Activated T-helper 1 cell treated with anti-CD3 and anti-CD28 coated beads, Interleukin-12 subunit alpha, Interleukin-12 subunit beta, Interleukin-2, Interleukin-4 antibody, amounts not matched to agents 30 ng/mL and 10 ng/mL and 1 ng/mL, durations not matched to agents 14 hours and 24 hours and 36 hours (primary cell): ENCODE measurements around the gene AKT3. TPM values are rescaled to one million over a fixed set of nuclear protein-coding genes. Genes with fewer than 3 reads are reported as not detected.
"Not testable (repeated sequence)": the region's sequence is repeated elsewhere in the genome, so short reads cannot be mapped to it uniquely, and the experiment has no call there.

ENCODE experiments used
- DNase-seq: peaks from one replicate; pipeline ENCODE4 v3.0.0; 2021; ENCODE audit warnings: low spot score
- H3K27ac Mint-ChIP-seq: one replicate; pipeline ENCODE4 v1.8.0; 2021; ENCODE audit warnings: mild to moderate bottlenecking, mixed read lengths
- H3K27me3 Mint-ChIP-seq: one replicate; pipeline ENCODE4 v1.8.0; 2022; ENCODE audit warnings: mild to moderate bottlenecking, moderate library complexity, mixed read lengths; ENCODE audit not compliant: insufficient read depth
- H3K36me3 Mint-ChIP-seq: one replicate; pipeline ENCODE4 v1.8.0; 2021; ENCODE audit warnings: low read depth, mixed read lengths
- H3K4me1 Mint-ChIP-seq: one replicate; pipeline ENCODE4 v1.8.0; 2021; ENCODE audit warnings: low read depth, mixed read lengths
- H3K4me3 Mint-ChIP-seq: one replicate; pipeline ENCODE4 v1.8.0; 2021; ENCODE audit warnings: mild to moderate bottlenecking, moderate library complexity, mixed read lengths
- H3K9me3 Mint-ChIP-seq: one replicate; pipeline ENCODE4 v1.8.0; 2021; ENCODE audit warnings: mixed read lengths
- intact Hi-C: fragments of 100-400 bp; cut with micrococcal nuclease; formaldehyde crosslinking; loops from one replicate; pipeline ENCODE4 v1.15.1; 2024
- total RNA-seq: library from RNA; stranded (reverse); gene quantifications from 2 replicates; pipeline ENCODE4 v1.2.3, GENCODE V29; 2022

The AKT3 gene
- total RNA-seq, 1 donor from 2014 or later, result 40.1 TPM

GRCh38 chr1:243594455-243594854 is 255.6 kb downstream of the AKT3 start:
- no peak overlapping the region for H3K27ac Mint-ChIP-seq
- peaks cover 8% of the 10 kb centered on the region for H3K9me3 Mint-ChIP-seq
- intact Hi-C loops, result loop anchor here (10.0 kb wide), 1 partner anchor 1060 kb away; the partner anchor contains the start of gene DESI2
- no peaks in the 10 kb centered on the region for H3K27me3 Mint-ChIP-seq
- H3K4me1 Mint-ChIP-seq, result peaks cover 39% of the 10 kb centered on the region
- DNase-seq, result no peak
- no peak overlapping the region for H3K4me3 Mint-ChIP-seq
- H3K36me3 Mint-ChIP-seq, result peaks cover 23% of the 10 kb centered on the region

GRCh38 chr1:243589286-243589685 is 260.8 kb downstream of the AKT3 start:
- Mint-ChIP-seq H3K9me3 (peaks cover 22% of the 10 kb centered on the region), H3K36me3 (peaks cover 24% of the 10 kb centered on the region), H3K4me1 (peaks cover 20% of the 10 kb centered on the region)
- not testable (repeated sequence) for DNase-seq, H3K27ac Mint-ChIP-seq, H3K27me3 Mint-ChIP-seq, H3K4me3 Mint-ChIP-seq
- intact Hi-C loops, result loop anchor here (2.0 kb wide), 3 partner anchors 168 to 260 kb away; no protein-coding TSS in a partner anchor

GRCh38 chr1:243587823-243588560 is 262.1 kb downstream of the AKT3 start:
- H3K27ac Mint-ChIP-seq, result peak overlapping the region; percentile 41
- H3K36me3 Mint-ChIP-seq, result peaks cover 28% of the 10 kb centered on the region
- no peaks in the 10 kb centered on the region for H3K27me3 Mint-ChIP-seq
- peak overlapping the region; percentile 3 for H3K4me3 Mint-ChIP-seq
- no peak for DNase-seq
- peaks cover 20% of the 10 kb centered on the region for H3K4me1 Mint-ChIP-seq
- intact Hi-C loops, result loop anchor here (1.0 to 2.0 kb wide), 4 partner anchors 8 to 261 kb away; no protein-coding TSS in a partner anchor
- peaks cover 34% of the 10 kb centered on the region for H3K9me3 Mint-ChIP-seq

- Mint-ChIP-seq H3K9me3 (peaks cover 41% of the 10 kb centered on the region), H3K4me3 (no peak overlapping the region), H3K4me1 (peaks cover 20% of the 10 kb centered on the region), H3K27ac (no peak overlapping the region), H3K27me3 (no peaks in the 10 kb centered on the region), H3K36me3 (peaks cover 28% of the 10 kb centered on the region)
- intact Hi-C loops, result no loop called here
- DNase-seq, result no peak
Measured at GRCh38 chr1:243587285-243587684, 262.8 kb downstream of the AKT3 start.

- peaks cover 20% of the 10 kb centered on the region for H3K4me1 Mint-ChIP-seq
- intact Hi-C loops, result loop anchor here (2.0 kb wide), 1 partner anchor 13 kb away; no protein-coding TSS in a partner anchor
- H3K9me3 Mint-ChIP-seq, result peaks cover 52% of the 10 kb centered on the region
- H3K27ac Mint-ChIP-seq, result no peak overlapping the region
- no peak overlapping the region for H3K4me3 Mint-ChIP-seq
- DNase-seq, result no peak
- no peaks in the 10 kb centered on the region for H3K27me3 Mint-ChIP-seq
- H3K36me3 Mint-ChIP-seq, result peaks cover 26% of the 10 kb centered on the region
Measured at GRCh38 chr1:243585982-243586381, 264.1 kb downstream of the AKT3 start.

- Mint-ChIP-seq H3K4me3 (no peak overlapping the region), H3K27ac (no peak overlapping the region), H3K36me3 (peaks cover 25% of the 10 kb centered on the region), H3K27me3 (no peaks in the 10 kb centered on the region), H3K9me3 (peaks cover 44% of the 10 kb centered on the region), H3K4me1 (no peaks in the 10 kb centered on the region)
- intact Hi-C loops, result no loop called here
- DNase-seq, result no peak
Measured at GRCh38 chr1:243582326-243582725, 267.7 kb downstream of the AKT3 start.

- H3K27me3 Mint-ChIP-seq, result no peaks in the 10 kb centered on the region
- intact Hi-C loops, result no loop called here
- no peak overlapping the region for H3K4me3 Mint-ChIP-seq
- peaks cover 50% of the 10 kb centered on the region for H3K9me3 Mint-ChIP-seq
- H3K27ac Mint-ChIP-seq, result no peak overlapping the region
- no peak for DNase-seq
- H3K4me1 Mint-ChIP-seq, result no peaks in the 10 kb centered on the region
- H3K36me3 Mint-ChIP-seq, result peaks cover 24% of the 10 kb centered on the region
Measured at GRCh38 chr1:243580984-243581383, 269.1 kb downstream of the AKT3 start.

GRCh38 chr1:243580072-243580471 is 270.0 kb downstream of the AKT3 start:
- DNase-seq, result no peak
- Mint-ChIP-seq H3K4me3 (no peak overlapping the region), H3K4me1 (no peaks in the 10 kb centered on the region), H3K27ac (no peak overlapping the region), H3K36me3 (peaks cover 19% of the 10 kb centered on the region), H3K9me3 (peaks cover 44% of the 10 kb centered on the region), H3K27me3 (no peaks in the 10 kb centered on the region)
- intact Hi-C loops, result no loop called here

GRCh38 chr1:243575070-243575469 is 275.0 kb downstream of the AKT3 start:
- no peak overlapping the region for H3K4me3 Mint-ChIP-seq
- DNase-seq, result no peak
- H3K9me3 Mint-ChIP-seq, result peaks cover 8% of the 10 kb centered on the region
- intact Hi-C loops, result no loop called here
- H3K4me1 Mint-ChIP-seq, result no peaks in the 10 kb centered on the region
- H3K36me3 Mint-ChIP-seq, result peaks cover 7% of the 10 kb centered on the region
- no peaks in the 10 kb centered on the region for H3K27me3 Mint-ChIP-seq
- no peak overlapping the region for H3K27ac Mint-ChIP-seq

- H3K27me3 Mint-ChIP-seq, result no peaks in the 10 kb centered on the region
- H3K36me3 Mint-ChIP-seq, result peaks cover 3% of the 10 kb centered on the region
- H3K27ac Mint-ChIP-seq, result no peak overlapping the region
- no peak for DNase-seq
- no peak overlapping the region for H3K4me3 Mint-ChIP-seq
- peaks cover 8% of the 10 kb centered on the region for H3K9me3 Mint-ChIP-seq
- no peaks in the 10 kb centered on the region for H3K4me1 Mint-ChIP-seq
- intact Hi-C loops, result no loop called here
Measured at GRCh38 chr1:243572940-243573339, 277.1 kb downstream of the AKT3 start.

GRCh38 chr1:243568793-243569192 is 281.2 kb downstream of the AKT3 start:
- H3K4me3 Mint-ChIP-seq, result no peak overlapping the region
- H3K9me3 Mint-ChIP-seq, result no peaks in the 10 kb centered on the region
- intact Hi-C loops, result no loop called here
- no peak for DNase-seq
- H3K36me3 Mint-ChIP-seq, result peaks cover 5% of the 10 kb centered on the region
- no peaks in the 10 kb centered on the region for H3K4me1 Mint-ChIP-seq
- H3K27me3 Mint-ChIP-seq, result no peaks in the 10 kb centered on the region
- H3K27ac Mint-ChIP-seq, result no peak overlapping the region

GRCh38 chr1:243564814-243565213 is 285.2 kb downstream of the AKT3 start:
- H3K27me3 Mint-ChIP-seq, result no peaks in the 10 kb centered on the region
- peaks cover 10% of the 10 kb centered on the region for H3K36me3 Mint-ChIP-seq
- H3K4me3 Mint-ChIP-seq, result no peak overlapping the region
- intact Hi-C loops, result no loop called here
- no peak for DNase-seq
- no peak overlapping the region for H3K27ac Mint-ChIP-seq
- H3K9me3 Mint-ChIP-seq, result peaks cover 6% of the 10 kb centered on the region
- H3K4me1 Mint-ChIP-seq, result no peaks in the 10 kb centered on the region

- Mint-ChIP-seq H3K27me3 (no peaks in the 10 kb centered on the region), H3K9me3 (peaks cover 6% of the 10 kb centered on the region), H3K27ac (no peak overlapping the region), H3K4me1 (no peaks in the 10 kb centered on the region), H3K4me3 (no peak overlapping the region), H3K36me3 (peaks cover 10% of the 10 kb centered on the region)
- intact Hi-C loops, result no loop called here
- DNase-seq, result no peak
Measured at GRCh38 chr1:243563732-243564131, 286.3 kb downstream of the AKT3 start.
